HL-60 (cell line): ENCODE results near the gene XYLT1.

Experiments used
- DNase-seq, 2 experiments: peaks; one replicate each; pipeline ENCODE4 v3.0.0-alpha.2; 2010 to 2020; ENCODE audit warnings: low read depth in 1 of 2, low spot score in 1 of 2
- H3K27ac ChIP-seq: fragments of 250-450 bp; sonication (Bioruptor Pico); replicated peaks from 2 replicates; pipeline ENCODE4 v1.5.1; 2020; ENCODE audit warnings: mild to moderate bottlenecking, moderate library complexity
- H3K27me3 ChIP-seq: fragments of 250-450 bp; sonication (Bioruptor Pico); 2 replicates; pipeline ENCODE4 v1.5.1; 2021; ENCODE audit warnings: mild to moderate bottlenecking, moderate library complexity; ENCODE audit not compliant: insufficient read depth, poor library complexity, severe bottlenecking
- H3K4me3 ChIP-seq: replicated peaks from 2 replicates; pipeline ENCODE4 v1.5.1; 2011; ENCODE audit warnings: mild to moderate bottlenecking, control low read depth, low read length; ENCODE audit not compliant: insufficient read depth
- CTCF ChIP-seq: IDR thresholded peaks from one replicate; pipeline ENCODE4 v1.5.1; 2011; ENCODE audit warnings: low read length, control low read depth, inconsistent platforms; ENCODE audit not compliant: insufficient read depth
- GABPA ChIP-seq: IDR thresholded peaks from 2 replicates; pipeline ENCODE4 v1.6.1; 2012; ENCODE audit warnings: low read depth
- POLR2AphosphoS5 ChIP-seq: IDR thresholded peaks from 2 replicates; pipeline ENCODE4 v1.6.1; 2012; ENCODE audit warnings: low read depth
- SPI1 ChIP-seq: IDR thresholded peaks from 2 replicates; pipeline ENCODE4 v1.6.1; 2012; ENCODE audit warnings: low read depth, mild to moderate bottlenecking, borderline replicate concordance
- TF ChIP-seq, protein P1 (sequence below): IDR thresholded peaks from 2 replicates; pipeline ENCODE4 v1.6.1; 2012; ENCODE audit warnings: low read depth; ENCODE audit not compliant: insufficient replicate concordance

Gene XYLT1

GRCh38 chr16:17076818-17077498, 393.8 kb downstream of the XYLT1 start:
- Histone ChIP-seq H3K4me3 (no peak overlapping the region), H3K27ac (no peak overlapping the region), H3K27me3 (peaks cover 2% of the 10 kb centered on the region)
- TF ChIP-seq SPI1: no peak
- TF ChIP-seq GABPA: no peak
- no peak for TF ChIP-seq POLR2AphosphoS5
- TF ChIP-seq CTCF: no peak
- TF ChIP-seq, protein P1, sequence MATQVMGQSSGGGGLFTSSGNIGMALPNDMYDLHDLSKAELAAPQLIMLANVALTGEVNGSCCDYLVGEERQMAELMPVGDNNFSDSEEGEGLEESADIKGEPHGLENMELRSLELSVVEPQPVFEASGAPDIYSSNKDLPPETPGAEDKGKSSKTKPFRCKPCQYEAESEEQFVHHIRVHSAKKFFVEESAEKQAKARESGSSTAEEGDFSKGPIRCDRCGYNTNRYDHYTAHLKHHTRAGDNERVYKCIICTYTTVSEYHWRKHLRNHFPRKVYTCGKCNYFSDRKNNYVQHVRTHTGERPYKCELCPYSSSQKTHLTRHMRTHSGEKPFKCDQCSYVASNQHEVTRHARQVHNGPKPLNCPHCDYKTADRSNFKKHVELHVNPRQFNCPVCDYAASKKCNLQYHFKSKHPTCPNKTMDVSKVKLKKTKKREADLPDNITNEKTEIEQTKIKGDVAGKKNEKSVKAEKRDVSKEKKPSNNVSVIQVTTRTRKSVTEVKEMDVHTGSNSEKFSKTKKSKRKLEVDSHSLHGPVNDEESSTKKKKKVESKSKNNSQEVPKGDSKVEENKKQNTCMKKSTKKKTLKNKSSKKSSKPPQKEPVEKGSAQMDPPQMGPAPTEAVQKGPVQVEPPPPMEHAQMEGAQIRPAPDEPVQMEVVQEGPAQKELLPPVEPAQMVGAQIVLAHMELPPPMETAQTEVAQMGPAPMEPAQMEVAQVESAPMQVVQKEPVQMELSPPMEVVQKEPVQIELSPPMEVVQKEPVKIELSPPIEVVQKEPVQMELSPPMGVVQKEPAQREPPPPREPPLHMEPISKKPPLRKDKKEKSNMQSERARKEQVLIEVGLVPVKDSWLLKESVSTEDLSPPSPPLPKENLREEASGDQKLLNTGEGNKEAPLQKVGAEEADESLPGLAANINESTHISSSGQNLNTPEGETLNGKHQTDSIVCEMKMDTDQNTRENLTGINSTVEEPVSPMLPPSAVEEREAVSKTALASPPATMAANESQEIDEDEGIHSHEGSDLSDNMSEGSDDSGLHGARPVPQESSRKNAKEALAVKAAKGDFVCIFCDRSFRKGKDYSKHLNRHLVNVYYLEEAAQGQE: no peak
- DNase-seq: no peak

DNA sequence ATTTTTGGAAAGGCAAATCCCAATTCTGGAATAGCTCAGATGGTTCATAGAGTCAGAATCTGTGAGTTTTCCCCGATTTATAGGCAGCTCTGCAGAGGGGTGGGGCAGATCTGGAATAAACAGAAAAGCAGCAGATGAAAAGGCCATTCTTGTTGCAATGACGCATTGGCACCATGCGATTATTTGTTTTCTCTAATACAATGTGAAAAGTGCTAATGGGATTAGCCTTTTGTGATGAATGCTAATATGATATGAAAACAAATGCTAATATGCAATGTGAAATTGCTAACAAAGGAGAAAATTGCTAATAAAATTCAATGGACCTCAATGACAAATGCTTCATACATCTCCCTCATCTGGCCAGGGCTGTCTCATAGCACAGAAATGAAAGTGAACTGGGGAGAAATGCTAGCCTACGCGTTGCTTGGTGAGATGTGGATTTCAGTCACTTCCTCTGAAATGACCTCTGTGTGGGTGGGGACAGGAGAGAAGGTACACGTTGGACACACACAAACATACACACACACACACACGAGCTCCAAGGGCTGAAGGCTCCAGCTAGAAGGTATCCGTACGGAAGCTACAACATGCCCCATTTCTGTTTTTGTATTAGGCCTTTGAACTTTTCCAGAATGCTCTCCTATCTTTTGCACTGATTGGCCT, 394.5 kb downstream of the XYLT1 start:
- Histone ChIP-seq H3K27me3 (peaks cover 2% of the 10 kb centered on the region), H3K27ac (no peak overlapping the region), H3K4me3 (no peak overlapping the region)
- DNase-seq: no peak
- TF ChIP-seq, protein P1: no peak
- TF ChIP-seq CTCF (no peak), POLR2AphosphoS5 (no peak), GABPA (no peak)

- Histone ChIP-seq H3K4me3 (no peak overlapping the region), H3K27ac (no peak overlapping the region), H3K27me3 (no peaks in the 10 kb centered on the region)
- TF ChIP-seq, protein P1: no peak
- no peak for TF ChIP-seq POLR2AphosphoS5
- no peak for TF ChIP-seq GABPA
- TF ChIP-seq SPI1: no peak
- TF ChIP-seq CTCF: no peak
- no peak for DNase-seq
These were observed 398.7 kb downstream of the XYLT1 start for GRCh38 chr16:17072104-17072503.
